NB4 (cell line): ENCODE results near the gene LRRC27.
"Not testable (repeated sequence)": the region's sequence is repeated elsewhere in the genome, so short reads cannot be mapped to it uniquely, and the experiment has no call there.

Source experiments
- POLR2A ChIP-seq: IDR thresholded peaks from 2 replicates; pipeline ENCODE4 v1.6.1; 2011; ENCODE audit warnings: mild to moderate bottlenecking; ENCODE audit not compliant: insufficient read length; ENCODE audit errors: extremely low read depth
- TF ChIP-seq, protein P1 (sequence below): IDR thresholded peaks from one replicate; pipeline ENCODE4 v1.5.1; 2012; ENCODE audit warnings: low read depth, low read length

DNA sequence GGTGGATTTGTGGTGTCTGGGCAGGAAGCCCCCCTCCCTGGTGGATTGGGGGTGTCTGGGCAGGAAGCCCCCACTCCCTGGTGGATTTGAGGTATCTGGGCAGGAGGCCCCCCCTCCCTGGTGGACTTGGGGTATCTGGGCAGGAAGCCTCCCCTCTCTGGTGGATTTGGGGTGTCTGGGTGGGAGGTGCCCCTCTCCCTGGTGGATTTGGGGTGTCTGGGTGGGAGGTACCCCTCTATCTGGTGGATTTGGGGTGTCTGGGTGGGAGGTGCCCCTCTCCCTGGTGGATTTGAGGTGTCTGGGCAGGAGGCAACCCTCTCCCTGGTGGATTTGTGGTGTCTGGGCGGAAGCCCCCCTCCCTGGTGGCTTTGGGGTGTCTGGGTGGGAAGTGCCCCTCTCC, 54.9 kb downstream of the LRRC27 start:
- TF ChIP-seq, protein P1, sequence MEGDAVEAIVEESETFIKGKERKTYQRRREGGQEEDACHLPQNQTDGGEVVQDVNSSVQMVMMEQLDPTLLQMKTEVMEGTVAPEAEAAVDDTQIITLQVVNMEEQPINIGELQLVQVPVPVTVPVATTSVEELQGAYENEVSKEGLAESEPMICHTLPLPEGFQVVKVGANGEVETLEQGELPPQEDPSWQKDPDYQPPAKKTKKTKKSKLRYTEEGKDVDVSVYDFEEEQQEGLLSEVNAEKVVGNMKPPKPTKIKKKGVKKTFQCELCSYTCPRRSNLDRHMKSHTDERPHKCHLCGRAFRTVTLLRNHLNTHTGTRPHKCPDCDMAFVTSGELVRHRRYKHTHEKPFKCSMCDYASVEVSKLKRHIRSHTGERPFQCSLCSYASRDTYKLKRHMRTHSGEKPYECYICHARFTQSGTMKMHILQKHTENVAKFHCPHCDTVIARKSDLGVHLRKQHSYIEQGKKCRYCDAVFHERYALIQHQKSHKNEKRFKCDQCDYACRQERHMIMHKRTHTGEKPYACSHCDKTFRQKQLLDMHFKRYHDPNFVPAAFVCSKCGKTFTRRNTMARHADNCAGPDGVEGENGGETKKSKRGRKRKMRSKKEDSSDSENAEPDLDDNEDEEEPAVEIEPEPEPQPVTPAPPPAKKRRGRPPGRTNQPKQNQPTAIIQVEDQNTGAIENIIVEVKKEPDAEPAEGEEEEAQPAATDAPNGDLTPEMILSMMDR: not testable (repeated sequence)
- TF ChIP-seq POLR2A: not testable (repeated sequence)
